HG02763 (cell line): ENCODE measurements around the gene WDR70.
"Not testable (repeated sequence)": the region's sequence is repeated elsewhere in the genome, so short reads cannot be mapped to it uniquely, and the experiment has no call there.

Experiments used
- ATAC-seq: cut with Tn5 transposase; IDR thresholded peaks from one replicate; pipeline ENCODE4 v1.9.1; 2021; ENCODE audit warnings: mild to moderate bottlenecking, moderate library complexity; ENCODE audit not compliant: unreplicated experiment

The WDR70 gene

DNA sequence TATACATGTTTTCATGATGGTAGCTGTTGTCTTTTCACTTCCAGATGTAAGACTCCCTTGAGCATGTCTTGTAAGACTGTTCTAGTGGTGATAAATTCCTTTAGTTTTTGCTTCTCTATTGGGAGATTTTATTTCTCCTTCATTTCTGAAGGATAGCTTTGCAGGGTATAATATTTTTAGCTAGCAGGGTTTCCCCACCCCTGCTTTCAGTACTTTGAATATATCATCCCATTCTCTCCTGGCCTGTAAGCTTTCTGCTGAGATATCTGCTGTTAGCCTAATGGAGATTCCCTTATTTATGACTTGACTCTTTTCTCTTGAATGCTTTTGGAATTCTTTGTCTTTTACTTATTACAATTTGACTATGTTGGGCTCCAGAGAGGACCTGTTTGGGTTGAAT is 249.8 kb downstream of the WDR70 start:
- no peak for ATAC-seq

DNA sequence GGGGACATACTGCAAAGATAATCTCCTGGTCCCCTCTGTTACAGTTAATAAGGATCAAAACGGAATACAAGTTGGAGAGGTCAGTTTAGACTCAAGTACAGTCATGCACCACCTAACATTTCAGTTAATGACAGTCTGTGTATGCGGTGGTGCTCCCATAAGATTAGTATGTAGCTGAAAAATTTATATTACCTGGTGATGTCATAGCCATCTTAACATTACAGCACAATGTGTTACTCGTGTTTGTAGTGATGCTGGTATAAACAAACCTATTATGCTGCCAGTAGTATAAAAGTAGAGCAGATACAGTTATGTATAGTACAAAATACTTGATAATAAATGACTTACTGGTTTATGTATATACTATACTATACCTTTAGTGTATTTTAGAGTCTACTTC is 252.8 kb downstream of the WDR70 start:
- ATAC-seq = no peak

DNA sequence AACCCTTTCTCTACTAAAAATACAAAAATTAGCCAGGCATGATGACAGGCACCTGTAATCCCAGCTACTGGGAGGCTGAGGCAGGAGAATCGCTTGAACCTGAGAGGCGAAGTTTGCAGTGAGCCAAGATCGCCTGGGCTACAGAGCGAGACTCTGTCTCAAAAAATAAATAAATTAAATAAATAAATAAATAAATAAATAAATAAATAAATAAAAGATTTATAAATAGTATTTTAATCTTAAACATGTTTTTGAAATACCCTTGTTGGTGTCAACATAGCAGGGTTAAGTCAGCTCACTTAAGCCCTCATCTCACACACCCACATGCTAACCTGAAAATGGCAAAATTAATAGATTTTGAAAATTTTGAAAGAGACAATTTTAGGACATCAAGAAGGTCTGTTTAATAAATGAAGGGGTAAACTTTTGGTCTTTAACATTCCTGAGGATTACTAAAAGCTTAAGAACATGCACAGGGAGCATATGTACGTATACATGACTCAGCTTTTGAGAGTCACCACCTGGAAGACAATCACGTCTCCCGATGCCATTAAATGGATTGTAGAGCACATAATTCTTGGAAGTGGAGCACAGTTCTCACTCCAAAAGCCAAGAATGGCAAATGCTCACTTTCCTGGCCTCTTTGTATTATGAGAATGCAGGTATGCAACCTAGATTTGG is 258.2 kb downstream of the WDR70 start:
- no peak for ATAC-seq

DNA sequence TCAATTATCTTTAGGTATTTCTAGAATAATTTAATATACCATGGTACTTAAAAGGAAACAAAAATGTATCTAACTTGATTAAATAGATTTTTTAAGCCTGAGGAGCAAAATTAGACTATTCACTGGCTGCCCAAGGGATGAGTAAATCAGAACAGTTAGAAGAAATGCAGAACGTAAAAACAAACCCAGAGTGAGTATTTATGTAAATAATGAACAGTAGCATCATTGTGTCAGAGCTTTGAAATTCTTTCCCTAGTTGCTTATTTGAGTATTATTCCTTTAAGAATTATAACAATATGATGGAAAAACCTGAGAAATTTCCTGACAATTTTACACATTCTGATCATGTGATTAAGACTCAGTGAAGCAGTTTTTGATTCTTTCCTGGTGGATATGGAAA is 259.8 kb downstream of the WDR70 start:
- ATAC-seq = no peak

DNA sequence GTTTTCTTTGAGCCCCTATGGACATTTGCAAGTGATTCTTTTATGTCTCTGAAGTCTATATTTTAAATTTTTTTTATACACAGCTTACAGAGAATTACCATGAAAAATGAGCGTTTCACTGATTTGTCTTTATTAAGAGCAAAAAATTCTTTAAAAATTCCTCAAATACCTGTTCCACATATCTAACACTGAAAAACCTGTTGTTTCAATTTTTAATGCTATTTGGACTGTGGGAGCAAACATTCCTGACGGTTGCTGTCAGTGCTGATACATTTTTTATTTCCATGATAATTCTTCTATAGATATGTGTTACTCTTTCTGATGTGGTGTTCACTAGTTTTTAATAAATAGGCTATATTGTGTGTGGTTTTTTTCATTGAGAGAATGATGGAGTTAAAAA is 261.0 kb downstream of the WDR70 start:
- no peak for ATAC-seq

DNA sequence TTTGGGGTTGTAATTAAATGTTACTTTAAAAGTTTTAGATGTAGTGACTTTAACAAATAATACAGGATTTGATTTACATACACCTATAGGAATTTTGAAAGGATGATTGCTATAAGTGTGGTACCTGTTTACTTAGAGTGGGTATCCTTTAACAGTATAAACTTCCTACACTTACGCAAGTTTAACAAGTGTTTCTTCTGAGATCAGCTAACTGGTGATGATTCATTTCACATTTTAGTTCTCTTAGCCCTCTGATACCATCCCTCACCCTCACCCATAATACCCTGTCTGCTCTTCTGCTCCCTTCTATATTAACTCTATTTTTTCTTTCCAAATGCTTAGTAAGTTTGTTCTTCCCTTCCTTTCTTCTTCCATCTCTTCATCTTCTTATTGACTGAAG is 262.8 kb downstream of the WDR70 start:
- ATAC-seq = no peak

DNA sequence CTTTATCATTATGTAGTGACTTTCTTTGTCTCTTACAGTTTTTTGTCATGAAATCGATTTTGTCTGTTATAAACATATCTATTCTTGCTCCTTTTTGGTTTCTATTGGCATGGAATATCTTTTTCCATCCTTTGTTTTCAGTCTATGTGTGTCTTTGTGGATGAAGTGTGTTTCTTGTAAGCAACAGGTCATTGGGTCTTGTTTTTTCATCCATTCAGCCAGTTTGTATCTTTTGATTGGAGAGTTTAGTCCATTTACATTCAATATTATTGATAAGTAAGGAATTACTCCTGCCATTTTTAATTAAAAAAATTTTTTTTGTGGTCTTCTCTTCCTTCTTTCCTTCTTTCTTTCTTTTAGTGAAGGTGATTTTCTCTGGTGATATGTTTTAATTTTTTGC is 266.6 kb downstream of the WDR70 start:
- no peak for ATAC-seq

DNA sequence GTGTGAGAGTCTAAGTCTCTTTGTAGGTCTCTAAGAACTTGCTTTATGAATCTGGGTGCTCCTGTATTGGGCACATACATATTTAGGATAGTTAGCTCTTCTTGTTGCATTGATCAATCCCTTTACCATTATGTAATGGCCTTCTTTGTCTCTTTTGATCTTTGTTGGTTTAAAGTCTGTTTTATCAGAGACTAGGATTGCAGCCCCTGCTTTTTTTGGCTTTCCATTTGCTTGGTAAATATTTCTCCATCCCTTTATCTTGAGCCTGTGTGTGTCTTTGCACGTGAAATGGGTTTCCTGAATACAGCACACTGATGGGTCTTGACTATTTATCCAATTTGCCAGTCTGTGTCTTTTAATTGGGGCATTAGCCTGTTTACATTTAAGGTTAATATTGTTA is 275.4 kb downstream of the WDR70 start:
- ATAC-seq = not testable (repeated sequence)

DNA sequence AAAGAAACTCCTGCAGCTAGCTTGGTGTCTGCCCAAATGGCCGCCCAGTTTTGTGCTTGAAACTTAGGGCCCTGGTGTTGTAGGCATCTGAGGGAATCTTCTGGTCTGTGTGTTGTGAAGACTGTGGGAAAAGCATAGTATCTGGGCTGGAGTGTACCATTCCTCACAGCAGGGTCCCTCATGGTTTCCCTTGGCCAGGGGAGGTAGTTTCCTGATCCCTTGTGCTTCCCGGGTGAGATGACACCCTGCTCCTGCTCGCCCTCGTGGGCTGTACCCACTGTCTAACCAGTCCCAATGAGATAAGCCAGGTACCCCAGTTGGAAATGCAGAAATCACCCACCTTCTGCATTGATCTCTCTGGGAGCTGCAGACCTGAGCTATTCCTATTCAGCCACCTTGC is 277.9 kb downstream of the WDR70 start:
- ATAC-seq = no peak

DNA sequence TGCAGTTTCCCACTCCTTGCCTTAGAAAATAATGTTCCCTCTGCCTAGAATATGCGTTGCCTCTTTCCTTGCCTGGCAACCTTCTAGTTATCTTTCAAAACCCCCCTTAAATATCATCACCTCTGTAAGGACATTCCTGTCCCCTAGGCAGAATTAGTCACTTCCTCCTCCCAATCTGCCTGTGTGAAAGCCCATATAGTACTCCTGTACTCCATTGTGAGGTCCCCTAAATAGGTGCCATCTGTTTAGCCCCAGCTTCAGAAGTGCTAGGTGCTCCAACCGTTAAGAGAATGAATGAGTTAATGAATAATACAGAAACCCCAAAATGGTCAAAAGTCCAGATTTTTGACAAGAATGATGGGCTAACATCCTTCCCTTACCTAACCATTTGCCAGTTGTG is 279.3 kb downstream of the WDR70 start:
- no peak for ATAC-seq

DNA sequence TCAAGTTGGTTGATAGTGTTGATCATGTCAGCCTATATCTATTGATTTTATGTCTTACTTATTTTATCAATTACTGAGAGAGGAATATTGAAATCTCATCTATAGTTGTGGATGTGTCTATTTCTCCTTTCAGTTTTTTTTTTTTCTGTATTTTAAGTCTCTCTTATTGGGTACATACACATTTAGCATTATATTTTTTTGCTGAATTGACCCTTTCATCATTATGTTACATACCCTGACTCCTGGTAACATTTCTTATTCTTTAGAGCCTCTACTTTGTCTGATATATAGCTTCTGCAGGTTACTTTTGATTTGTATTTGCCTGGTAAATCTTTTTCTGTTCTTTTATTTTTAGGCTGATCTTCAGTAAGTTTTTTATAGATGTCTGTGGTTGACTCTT is 281.2 kb downstream of the WDR70 start:
- ATAC-seq = no peak

DNA sequence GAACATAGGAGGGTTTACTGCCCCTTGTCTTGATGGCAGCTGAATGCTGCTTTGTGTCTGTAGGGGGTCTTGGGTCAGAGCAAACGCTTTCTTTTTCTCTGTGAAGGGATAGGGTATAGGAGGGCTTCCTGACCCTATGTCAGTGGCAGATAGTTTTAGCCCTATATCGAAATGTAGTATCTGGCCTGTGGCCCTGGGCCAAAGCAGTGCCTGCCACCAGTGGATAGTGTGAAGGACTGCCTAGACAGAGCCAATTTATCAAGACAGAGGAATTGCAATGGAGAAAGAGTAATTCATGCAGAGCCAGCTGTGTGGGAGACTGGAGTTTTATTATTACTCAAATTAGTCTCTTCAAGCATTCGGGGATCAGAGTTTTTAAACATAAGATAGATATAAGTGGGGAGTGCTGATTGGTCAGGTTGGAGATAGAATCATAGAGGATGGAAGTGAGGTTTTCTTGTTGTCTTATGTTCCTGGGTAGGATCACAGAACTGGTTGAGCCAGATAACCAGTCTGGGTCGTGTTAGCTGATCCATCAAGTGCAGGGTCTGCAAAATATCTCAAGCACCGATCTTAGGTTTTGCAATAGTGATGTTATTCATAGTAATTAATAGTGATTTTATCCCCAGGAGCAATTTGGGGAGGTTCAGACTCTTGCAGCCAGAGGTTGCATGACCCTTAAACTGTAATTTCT is 282.3 kb downstream of the WDR70 start:
- ATAC-seq = no peak

DNA sequence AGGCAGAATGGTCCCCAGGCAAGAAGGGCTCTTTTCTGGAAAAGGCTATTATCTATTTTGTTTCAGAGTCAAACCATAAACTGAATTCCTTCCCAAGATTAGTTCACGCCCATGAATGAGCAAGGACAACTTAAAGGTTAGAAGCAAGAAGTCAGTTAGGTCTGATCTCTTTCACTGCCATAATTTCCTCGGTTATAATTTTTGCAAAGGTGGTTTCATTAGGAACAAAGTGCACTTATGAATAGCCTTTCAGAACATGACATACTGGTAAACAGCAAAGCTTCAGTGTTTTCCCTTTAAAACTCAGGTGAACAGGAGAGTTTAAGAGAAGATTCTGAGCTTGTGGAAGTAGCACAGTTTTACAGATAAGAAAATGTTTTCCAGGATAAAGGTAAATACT is 282.8 kb downstream of the WDR70 start:
- no peak for ATAC-seq

DNA sequence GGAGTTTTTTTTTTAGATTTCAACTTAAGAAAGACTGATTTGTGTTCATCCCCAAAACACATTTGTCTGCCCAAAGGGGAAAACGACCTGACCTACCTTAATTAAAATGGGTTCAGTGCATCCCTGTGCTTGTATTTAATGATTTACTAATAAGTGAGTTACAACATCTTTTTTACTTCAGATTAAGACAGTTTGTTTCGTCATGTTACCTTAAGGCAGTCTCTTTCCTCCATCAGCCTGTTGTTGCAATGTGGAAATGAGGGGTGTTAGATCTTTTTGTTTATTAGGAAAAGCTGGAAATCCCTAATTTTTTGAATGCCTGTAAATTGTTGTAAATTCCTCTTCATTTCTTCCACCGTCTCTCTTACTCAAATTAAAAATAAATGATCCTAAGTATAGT is 283.2 kb downstream of the WDR70 start:
- ATAC-seq = no peak

DNA sequence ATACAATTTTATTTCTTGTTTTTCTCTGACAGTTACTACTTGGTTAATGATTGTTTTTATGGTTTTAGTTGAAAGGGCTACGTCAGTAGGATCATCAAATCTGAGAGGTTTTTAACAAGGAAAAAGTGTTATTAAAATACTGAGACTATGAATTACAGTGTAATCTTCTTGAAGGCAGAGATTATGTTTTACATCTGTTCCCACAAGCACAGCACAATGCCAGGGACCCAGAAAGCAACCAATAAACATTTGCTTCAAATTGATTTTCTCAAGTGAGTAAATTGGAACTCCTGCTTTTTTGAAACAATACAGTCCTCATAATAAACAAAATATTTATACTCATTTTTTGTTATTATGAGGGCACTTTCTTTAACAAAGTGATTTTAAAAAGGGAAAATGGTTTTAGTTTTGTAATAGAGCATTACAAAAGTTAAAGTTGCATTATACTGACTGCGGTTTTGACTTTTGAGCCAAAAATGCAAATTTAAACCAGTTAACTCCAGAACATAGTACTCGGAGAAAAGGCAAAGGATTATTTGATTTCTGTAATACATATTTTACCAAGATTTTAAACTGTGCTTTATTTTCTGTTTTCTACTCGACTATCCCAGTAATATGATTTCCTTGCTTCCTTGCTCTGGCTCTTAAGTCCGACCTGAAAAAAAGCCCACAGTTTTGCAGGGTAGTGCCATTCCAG is 283.8 kb downstream of the WDR70 start:
- no peak for ATAC-seq

DNA sequence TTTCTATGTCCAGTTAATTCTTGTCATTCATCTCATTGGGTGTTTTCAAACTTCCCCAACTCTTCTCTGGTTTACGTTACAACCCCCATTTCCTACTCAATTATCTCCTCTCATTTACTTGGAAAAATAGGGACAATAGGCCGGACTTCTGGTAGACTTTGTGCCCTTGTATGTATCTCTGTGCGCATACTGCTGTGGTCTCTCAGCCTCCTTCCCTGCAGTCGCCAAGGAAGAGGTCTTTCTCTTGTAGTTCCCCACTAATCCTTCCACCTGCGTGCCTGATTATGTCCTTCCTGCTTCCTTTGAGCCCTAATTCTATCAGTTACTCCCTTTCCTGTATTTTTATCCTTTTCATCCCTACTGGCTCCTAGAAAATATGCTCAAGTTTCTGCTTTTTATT is 284.4 kb downstream of the WDR70 start:
- ATAC-seq = no peak

DNA sequence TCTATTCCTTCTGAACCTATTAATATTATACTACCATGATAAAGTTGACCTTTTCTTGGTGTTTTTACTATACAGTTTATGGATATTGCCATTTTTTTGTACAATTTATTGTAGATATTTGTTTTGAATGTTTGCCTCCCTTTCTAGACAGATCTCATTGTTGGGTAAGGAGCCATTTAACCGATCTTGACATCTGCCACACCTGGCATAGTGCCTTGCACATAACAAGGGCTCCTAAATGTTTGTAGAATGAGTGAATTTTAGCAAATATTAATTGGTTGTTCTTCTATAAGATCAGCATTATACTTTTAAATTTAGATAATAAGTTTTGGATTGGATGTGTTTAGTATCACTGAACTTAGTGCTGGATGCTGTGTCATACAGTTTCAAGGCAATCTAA is 285.4 kb downstream of the WDR70 start:
- ATAC-seq = no peak

DNA sequence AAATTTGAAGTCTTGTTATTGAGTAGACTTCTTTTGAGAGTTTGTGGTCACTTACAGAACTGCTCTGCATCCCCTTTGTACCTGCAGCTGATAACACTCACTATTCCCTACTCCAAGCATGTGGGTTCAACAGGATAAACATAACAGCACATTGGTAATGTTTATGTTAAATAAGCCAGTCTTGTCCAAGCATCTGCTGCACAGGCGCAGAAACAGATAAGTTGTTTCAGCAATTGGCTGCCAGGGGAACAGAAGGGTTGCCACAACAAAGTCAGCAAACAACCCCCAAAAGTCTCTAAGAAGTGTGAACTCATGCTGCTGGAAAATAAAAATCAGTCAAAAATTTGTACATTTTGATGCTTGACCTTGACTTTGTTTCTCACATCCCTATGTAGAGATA is 286.2 kb downstream of the WDR70 start:
- no peak for ATAC-seq

DNA sequence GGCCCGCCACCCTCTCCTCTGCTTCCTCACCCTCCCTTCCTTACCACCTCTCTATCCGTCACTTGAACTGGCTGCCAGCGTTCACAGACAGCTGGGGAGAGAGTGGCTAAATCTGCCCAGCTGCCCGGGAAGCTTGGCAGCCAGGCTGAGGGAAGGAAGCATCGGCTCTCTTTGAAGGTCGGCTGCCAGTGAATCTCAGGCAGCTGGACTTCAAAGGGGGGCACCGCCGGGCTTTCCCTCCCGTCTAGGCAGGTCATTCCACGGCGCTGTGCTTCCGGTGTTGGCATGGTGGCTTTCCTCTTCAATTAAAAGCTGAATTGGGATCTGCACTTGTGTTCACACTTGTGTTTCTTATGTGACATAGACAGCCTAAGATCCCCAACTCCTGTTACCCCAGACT is 286.8 kb downstream of the WDR70 start:
- no peak for ATAC-seq

DNA sequence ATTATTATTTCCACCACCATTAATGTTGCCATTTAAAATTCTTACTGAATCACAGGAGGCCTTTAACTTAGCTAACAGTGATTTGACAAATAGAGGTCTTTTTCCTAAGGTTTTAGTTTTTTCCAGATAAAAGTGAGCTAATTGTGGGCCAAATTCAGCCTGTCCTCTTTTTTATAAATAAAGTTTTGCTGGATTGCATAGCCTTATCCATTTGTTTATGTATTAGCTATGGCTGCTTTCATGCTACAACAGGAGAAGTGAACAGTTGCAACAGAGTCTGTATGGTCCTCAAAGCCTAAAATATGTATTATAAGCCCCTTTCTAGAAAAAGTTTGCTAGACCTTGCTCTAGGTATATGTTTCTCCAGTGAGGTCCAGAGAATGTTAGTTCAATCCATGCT is 288.3 kb downstream of the WDR70 start:
- ATAC-seq = no peak

DNA sequence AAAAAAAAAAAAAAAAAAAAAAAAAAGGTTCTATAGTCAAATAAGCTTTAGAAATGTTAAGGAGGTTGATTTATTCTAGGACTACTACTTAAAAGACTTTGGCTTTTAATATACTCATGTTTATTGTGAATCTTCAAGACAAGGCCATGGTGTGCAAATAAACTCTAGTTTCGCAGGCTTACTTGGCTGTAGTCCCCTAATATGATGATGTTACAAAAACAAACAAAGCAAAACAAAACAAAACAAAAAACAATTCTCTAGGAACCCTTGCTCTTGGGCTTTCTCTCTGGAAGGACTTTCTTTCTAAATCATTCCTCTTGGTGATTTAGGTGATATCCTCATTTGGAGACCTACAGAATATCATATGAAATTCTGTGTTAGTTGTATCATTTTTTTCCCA is 288.7 kb downstream of the WDR70 start:
- ATAC-seq = no peak

DNA sequence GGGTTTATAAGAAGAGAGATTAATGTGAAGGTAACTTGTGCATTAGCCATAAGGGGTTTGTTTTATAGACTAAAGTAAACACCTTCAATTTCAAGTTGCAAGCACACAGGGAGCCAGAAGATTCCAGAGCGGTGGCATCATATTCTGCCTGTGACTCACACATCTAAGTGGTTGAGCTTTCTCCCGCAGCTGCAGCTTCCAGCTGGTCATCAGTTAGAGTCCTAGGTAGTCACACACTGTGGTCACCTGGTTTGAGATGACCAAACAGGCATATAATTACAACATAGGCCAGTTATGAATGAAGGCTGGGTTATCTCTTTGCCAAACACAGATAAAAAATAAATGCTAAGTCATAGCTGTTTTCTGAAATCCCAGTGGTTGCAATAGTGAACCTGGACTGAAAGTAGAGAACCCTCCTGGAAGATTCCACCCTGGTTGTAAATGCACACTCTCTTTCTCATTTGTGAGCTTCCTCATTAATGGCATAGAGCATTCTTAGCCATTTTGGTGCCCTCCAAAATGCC is 289.5 kb downstream of the WDR70 start:
- ATAC-seq = no peak
